ENCODE measurements around the gene SLBP.

Gene SLBP

GRCh38 chr4:1725521-1725920 is 13.4 kb upstream of the SLBP start:
- no peak for DNase-seq

DNA sequence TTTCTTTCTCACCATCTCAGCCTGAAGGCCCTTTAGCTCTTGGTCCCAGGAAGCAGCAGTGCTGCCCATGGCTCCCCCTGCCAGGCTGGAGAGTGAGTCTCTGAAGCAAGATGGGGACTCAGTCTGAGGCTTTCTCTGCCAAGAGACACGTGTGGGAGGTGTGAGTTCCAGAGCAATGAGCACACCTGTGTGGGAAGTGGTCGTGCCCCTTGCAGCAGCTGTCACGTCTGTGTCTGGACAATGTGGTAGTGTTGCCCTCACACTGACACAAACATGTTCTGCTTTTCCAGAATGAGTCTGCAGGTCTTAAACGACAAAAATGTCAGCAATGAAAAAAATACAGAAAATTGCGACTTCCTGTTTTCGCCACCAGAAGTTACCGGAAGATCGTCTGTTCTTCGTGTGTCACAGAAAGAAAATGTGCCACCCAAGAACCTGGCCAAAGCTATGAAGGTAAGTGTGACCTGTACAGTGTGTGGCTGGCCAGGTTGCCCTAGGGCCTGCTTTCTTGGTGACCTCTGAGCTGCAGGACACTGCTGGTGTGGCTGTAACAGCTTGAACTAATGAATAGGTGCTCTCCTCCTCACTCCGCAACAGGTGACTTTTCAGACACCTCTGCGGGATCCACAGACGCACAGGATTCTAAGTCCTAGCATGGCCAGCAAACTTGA is 11.1 kb upstream of the SLBP start:
- no peak for DNase-seq

DNA sequence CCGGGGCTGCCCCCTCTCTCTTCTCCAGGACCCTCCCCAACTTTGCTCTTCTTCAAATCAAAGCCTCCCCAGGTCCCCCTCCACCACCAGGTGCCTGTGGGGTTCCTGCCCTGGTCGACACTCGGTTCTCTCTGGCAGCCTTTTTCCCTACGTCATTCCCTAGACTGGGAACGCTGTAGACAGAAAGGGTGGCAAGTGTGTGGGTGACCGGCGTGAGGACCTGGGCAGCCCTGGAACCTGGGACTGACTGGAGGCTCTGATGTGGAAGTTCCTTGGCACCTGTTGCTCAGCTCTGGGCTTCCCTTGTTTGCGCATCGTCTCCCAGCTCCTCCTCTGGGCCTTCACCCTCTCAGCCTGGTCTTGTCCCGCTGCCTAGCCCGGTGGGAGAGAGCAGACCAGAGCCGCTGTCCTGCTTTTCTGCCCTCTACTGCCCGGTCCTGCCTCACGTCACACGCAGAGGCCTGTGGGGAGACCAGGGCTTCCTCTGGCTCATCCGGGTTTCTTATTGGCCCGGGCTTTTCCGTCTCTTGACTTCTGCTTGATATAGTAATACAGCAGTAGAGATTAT is 10.5 kb upstream of the SLBP start:
- DNase-seq = no peak

DNA sequence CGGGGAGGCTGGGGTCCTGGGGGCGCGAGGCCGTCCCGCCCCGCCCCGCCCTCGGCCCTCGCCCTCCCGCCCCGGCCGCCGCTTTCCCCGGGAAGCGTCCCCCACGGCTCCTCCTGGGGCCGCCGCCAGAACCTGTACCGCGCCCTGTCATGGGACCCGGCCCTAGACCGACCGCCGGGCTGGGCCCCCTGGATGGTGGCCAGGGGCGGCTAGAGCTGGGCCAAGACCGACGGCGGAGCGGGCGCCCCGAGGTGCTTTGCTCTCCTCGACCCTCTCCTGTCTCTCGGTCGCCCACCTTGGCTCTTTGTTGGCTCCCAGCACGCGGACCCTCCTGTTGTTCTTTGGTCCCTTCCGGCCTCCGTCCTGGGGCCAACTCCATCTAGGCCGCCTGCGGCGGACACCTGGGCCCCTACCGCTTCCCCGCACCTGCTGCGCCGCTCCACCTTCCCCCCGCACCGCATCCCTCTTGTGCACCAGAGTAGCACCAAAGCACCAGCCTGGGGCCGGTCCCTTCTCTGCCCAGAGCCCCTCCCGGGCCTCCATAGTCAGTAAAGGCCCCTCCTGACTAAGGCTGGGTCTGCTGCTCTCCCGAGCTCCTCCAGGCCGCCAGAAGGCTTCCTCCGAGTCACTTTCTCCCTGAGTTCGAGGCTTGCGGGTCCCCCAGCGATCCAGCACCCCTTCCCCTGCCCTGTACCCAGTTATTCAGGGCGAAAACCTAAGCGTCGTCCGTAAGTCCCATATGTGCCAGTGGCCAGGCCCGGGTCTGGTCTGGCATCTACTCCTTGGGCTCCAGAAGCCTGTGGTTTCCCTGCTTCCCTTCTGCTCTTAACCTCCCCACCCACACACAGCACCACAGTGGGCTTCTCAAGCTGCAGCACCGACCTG is 9.8 kb upstream of the SLBP start:
- DNase-seq = no peak

DNA sequence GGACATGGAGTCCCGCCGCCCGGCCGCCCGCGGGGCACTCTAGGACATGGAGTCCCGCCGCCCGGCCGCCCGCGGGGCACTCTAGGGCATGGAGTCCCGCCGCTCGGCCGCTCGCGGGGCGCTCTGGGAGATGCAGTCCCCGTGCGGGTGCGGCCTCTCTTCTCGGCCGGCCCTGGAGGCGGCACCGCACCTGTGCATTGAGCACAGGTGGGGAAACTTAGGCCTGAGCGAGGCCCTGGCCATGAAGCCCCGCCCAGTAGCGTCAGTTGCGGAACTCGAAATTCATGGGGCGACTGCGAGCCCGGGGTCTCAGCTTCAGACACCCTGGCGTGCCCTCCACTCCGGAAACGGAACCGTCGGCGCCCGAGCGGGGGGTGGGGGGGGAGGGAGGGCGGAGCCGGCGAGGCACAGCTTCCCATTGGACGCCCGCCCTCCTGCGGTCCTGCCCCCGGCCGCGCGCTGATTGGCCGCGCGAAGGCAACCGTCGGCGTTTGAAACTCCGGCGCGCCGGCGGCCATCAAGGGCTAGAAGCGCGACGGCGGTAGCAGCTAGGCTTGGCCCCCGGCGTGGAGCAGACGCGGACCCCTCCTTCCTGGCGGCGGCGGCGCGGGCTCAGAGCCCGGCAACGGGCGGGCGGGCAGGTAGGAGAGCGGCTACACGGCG is 9.0 kb upstream of the SLBP start, which contains the start of the genes TACC3 and TMEM129:
Gene TACC3 (plus strand): TSS at position 519 of the 663 bp plus-strand sequence. CDS start 1,901 bp downstream, outside the sequence.
Gene TMEM129 (minus strand): TSS at position 321 of the 663 bp plus-strand sequence. CDS start 486 bp downstream, outside the sequence.
- DNase-seq = peak; percentile 67

DNA sequence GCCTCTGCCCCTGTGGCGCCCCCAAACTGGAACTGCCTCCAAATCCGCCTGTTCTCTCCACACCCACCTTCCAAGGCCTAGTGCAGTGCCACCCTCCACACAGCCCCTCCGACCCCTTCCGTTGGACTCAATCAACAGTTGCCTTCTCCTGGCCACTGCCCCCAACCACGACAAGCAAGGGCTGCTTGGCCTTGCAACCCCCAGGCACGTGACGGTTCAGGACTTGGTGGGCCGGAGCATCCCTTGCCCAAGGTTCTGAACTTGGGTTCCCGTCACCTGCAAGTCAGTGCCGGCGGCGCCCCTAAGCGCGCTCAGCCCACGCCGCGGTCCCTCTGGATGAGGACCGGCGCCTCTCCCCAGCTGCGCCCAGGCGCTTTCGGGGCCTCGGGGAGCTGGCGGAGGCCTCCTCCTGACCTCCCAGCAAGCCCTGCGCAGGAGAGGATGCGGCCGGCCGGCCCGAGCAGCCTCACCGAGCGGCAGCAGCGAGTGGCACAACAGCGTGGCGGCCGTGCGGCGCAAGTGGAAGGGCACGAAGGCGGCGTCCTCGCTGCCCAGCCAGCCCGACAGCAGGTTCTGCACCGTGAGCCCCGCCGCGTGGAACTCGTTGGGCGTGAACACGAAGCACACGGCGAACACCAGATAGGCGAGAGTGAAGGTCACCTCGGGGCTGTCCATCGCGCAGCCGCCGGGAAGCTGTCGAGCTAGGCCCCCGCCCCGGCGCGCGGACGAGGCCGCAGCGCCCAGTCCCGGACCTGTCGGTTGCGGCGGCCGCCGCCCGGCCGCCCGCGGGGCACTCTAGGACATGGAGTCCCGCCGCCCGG is 8.3 kb upstream of the SLBP start:
- DNase-seq = no peak

DNA sequence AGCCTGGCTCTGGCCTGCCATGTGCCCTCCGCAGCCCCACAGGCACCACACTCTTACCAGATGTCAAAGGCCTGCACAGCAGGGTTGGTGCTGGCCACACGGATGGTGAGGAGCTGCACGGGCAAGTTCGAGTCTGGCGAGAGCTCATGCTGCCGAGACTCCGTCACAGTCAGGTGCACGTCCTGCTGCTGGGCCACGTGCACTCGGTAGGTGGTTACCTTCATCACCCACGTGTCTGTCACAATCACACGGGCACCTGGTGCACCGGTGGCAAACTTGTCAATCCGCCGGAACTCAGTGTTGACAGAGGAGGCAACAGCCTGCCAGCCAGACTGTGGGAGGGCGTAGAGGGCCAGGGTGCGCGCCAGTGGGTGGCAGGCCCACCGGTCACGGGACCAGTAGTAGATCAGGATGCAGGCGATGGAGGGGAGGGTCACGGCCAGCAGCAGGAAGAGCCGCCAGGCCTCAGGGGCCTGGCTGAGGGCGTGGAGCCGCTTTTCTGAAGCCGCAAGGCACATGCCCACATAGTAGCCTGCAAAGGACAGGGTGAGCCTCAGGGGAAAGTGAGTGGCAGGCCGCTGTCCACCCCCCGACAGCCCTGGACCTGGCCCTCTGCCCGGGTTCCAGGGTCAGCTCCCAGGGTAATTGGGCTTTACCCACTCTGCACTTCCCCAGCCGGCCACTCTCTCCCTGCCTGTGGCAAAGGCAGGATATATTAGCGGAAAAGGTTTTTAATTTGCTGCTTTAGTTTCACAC is 6.2 kb upstream of the SLBP start:
- DNase-seq = no peak

DNA sequence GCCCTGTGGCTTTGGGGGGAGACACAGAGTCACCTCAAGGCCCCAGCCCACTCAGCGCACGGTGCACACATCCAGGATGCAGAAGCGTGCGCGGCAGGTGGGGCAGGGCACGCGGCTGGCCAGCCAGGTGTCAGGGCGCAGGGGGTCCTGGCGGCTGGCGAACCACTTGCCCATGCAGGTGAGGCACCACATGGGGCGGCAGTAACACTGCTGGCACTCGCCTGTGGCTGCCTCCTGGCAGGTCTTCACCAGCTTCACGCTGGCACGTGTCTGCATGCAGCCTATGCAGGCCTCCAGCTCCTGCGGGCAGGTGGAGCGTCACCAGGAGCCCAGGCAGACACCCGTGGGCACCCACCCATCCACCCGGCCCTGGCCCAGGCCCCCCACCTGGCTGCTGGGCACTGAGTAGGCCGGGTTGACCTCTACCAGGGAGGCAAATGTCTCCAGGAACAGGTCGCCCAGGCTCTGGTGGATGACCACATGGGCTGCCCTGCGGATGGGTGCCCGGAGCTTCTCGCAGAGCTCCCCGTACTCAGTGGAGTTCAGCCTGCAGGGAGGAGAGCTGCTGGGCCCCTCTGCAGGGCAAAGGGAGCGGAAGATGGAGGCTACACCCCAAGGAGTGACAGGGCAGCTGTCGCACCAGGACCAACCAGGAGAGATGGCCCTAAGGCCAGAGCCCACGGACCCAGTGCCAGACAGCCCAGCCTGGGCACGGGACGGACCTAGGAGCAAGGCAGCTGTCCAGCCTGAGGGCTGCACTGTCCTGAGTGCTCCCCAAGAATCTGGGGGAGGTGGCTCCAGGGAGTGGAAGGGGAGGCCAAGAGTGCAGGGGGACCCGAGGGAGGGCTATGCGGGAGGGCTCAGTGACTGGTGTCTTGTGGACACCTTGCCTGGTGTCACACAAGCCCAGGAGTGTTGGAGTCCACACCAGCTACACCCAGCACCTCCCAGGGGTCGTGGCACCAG is 5.3 kb upstream of the SLBP start:
- DNase-seq = no peak

GRCh38 chr4:1716065-1716945 is 4.2 kb upstream of the SLBP start:
- DNase-seq = no peak

- DNase-seq = no peak
Observed at GRCh38 chr4:1715002-1715758, 3.1 kb upstream of the SLBP start.

DNA sequence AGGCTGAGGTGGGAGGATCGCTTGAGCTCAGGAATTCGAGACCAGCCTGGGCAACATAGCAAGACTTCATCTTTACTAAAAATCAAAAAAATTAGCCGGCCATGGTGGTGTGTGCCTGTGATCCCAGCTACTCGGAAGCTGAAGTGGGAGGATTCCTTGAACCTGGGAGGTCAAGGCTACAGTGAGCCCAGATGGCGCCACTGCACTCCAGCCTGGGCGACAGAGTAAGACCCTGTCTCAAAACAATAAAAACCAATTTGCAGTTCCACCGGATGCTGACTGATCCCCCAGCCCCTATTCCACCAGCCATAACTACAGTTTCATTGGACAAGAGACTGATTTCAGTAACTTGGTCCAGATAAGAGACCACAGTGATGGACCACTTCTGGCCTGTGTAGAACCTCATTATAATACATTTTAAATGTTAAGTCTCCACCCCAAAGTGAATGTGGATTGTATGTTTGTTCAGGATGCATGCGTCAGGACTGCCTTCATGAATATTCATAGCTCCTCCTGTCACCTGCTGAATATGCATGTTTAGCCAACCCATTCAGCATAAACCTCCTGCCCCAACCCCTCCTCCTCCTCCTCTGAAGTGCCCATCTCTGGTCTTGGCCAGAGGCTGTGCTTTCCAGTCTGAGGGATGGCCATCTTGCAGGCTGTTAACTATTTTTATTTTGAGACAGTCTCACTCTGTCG is 2.3 kb upstream of the SLBP start:
- no peak for DNase-seq

DNA sequence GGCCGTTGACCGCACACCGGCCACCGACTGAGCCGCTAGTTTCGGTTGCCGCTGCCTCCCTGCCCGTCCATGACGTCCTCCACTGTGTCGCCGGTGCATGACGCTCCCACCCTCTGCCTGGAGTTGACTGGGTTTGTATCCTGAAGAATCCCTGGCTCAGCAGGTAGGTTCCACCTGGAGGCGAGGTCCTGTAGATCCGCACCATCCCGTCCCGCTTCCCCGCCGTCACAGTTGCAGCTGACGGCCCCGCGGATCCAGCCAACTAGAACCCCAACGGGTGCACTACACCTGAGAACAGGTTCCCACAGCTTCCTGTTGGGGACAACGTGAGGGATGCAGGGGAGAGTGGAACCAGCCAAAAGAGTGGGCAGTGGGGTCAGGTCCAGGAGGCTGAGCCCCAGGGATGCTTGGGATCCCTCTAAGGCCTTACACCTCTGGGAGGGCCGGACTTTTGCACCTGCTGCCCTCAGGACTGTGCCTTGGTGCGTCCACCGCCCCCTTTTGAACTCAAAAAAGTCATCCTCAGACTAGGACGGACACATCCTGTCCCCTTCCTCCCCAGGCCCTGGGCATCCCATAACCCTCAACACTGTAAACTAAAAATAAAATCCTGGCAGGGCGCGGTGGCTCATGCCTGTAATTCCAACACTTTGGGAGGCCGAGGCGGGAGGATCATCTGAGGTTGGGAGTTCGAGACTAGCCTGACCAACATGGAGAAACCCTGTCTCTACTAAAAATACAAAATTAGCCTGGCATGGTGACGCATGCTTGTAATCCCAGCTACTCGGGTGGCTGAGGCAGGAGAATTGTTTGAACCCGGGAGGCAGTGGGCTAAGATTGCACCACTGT is 1.1 kb upstream of the SLBP start:
- no peak for DNase-seq

GRCh38 chr4:1711571-1712215 is 426 bp downstream of the SLBP start:
- DNase-seq = no peak

DNA sequence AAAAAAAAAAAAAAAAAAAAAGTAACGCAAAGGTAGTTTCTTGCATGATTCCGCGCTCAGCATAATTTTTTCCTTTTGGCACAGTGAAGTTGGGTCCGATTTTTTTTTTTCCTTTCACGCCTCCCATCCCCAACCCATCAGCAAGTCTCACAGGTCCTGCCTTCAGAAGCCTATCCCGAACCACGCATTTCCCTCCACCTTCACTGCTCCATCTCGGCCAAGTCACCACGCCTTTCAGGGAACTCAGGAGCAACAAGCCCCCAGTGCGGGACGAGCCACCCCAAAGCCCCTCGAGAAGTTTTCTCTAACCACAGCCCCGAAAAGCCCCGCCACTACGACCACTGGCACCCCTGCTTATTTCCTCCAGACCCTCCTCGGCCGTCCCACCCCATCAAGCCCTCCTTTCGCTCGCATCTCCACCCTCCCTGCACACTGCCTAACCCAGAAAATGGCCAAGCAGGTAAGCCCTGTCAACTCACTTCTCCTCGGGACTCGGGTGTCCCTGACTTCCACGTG is 1.0 kb downstream of the SLBP start:
- no peak for DNase-seq

DNA sequence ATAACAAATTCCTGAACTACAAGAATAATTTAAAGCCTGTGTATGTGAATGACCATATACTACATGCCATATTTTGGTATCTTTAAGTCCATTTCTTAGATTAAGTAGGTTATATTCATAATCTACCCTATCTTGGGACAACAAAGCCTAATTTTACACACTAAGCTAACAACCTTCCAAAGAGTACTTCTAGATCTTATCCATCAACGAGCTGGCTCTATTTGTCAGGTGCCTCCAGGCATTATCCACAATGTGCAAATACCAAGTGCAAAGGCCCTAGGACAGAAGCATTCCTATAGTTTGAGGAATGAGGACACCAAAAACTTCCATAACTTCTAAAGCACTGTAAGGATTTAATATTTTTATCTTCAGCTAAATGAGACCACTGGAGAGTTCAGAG is 3.5 kb downstream of the SLBP start:
- DNase-seq = no peak

DNA sequence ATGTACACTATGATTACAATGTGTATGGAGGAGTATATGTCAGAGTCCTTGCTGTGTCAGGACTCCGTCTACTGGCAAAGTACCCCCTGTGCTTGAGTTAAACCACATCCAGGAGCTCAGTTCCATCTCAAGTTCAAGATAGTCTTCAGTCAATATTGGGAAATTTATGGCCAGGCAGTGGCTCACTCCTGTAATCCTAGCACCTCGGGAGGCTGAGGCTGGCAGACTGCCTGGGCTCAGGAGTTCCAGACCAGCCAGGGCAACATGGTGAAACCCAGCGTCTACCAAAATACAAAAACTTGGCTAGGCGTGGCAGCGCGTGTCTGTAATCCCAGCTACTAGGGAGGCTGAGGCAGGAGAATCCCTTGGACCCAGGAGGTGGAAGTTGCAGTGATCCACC is 5.8 kb downstream of the SLBP start:
- DNase-seq = no peak
